Lung (tissue), 12 donors: ENCODE results near the gene DIAPH1. TPM values are rescaled to one million over a fixed set of nuclear protein-coding genes. Genes with fewer than 3 reads are reported as not detected.

Experiments
- ATAC-seq: fragments of 200-7000 bp; cut with Tn5 transposase; one replicate; pipeline ENCODE4 v1.9.1; 2020; ENCODE audit warnings: moderate number of reproducible peaks; ENCODE audit not compliant: insufficient read depth, low FRiP score
- DNase-seq, 3 donors: peaks; one replicate each; pipeline ENCODE4 v3.0.0-alpha.2; 2013 to 2017
- H3K27ac ChIP-seq, 2 donors: one replicate each; pipeline ENCODE4 v1.5.1; 2013; ENCODE audit warnings: mild to moderate bottlenecking in 2 of 2, moderate library complexity in 2 of 2, control low read depth in 1 of 2, inconsistent platforms in 1 of 2, low read depth in 1 of 2, low read length in 1 of 2
- H3K27me3 ChIP-seq, 3 donors: one replicate each; pipeline ENCODE4 v1.5.1; 2013; ENCODE audit warnings: low read length in 2 of 3; ENCODE audit not compliant: control insufficient read depth in 3 of 3, insufficient read depth in 3 of 3
- H3K36me3 ChIP-seq, 4 donors: one replicate each; pipeline ENCODE4 v1.5.1; 2013; ENCODE audit warnings: low read length in 4 of 4, mild to moderate bottlenecking in 1 of 4, moderate library complexity in 1 of 4; ENCODE audit not compliant: control insufficient read depth in 4 of 4, insufficient read depth in 4 of 4
- H3K4me1 ChIP-seq, 5 donors: one replicate each; pipeline ENCODE4 v1.5.1; 2013; ENCODE audit warnings: low read length in 5 of 5, mild to moderate bottlenecking in 2 of 5, moderate library complexity in 1 of 5; ENCODE audit not compliant: control insufficient read depth in 5 of 5, insufficient read depth in 5 of 5
- H3K4me3 ChIP-seq: one replicate; pipeline ENCODE4 v1.5.1; 2013; ENCODE audit warnings: mild to moderate bottlenecking, control low read depth, moderate library complexity
- H3K9ac ChIP-seq, 2 donors: one replicate each; pipeline ENCODE4 v1.5.1; 2013; ENCODE audit warnings: low read length in 2 of 2, control low read depth in 1 of 2; ENCODE audit not compliant: insufficient read depth in 1 of 2
- H3K9me3 ChIP-seq, 4 donors: one replicate each; pipeline ENCODE4 v1.5.1; 2013; ENCODE audit warnings: low read length in 3 of 4, mild to moderate bottlenecking in 1 of 4, moderate library complexity in 1 of 4; ENCODE audit not compliant: control insufficient read depth in 4 of 4, insufficient read depth in 3 of 4
- WGBS, 2 donors: extraction: QIAGEN DNeasy Blood & Tissue Kit; methylation state at CpG; one replicate each; pipeline ENCODE4 v1.1.7; 2013; 5-methylcytosine and 5-hydroxymethylcytosine counted together
- polyA plus RNA-seq, 2 donors: library from polyadenylated mRNA; stranded (reverse); fragments of 200-250 nt; gene quantifications; one replicate each; pipeline ENCODE4 v1.2.1, GENCODE V29; 2013
- total RNA-seq, 2 donors: library from RNA; depleted of rRNA in 1 of 2; stranded (reverse); fragments of >200 nt in 1 of 2; gene quantifications; one replicate each; pipeline ENCODE4 v1.2.1, GENCODE V29; 2014 to 2021
- TF ChIP-seq, protein P1 (sequence below): IDR thresholded peaks from 2 replicates; pipeline ENCODE4 v1.5.1; 2012; ENCODE audit warnings: mild to moderate bottlenecking; ENCODE audit errors: control extremely low read depth, extremely low read depth
- donor health status: control.
- donor health status: control.
- donor health status: Bipolar disorder and iron deficiency.
- donor health status: healthy.
- donor health status: DM: yes; HTN: yes; CAD: no.

The DIAPH1 gene
- total and polyA plus RNA-seq, 4 donors = 41.7 to 151 (median 64.4) TPM

DNA sequence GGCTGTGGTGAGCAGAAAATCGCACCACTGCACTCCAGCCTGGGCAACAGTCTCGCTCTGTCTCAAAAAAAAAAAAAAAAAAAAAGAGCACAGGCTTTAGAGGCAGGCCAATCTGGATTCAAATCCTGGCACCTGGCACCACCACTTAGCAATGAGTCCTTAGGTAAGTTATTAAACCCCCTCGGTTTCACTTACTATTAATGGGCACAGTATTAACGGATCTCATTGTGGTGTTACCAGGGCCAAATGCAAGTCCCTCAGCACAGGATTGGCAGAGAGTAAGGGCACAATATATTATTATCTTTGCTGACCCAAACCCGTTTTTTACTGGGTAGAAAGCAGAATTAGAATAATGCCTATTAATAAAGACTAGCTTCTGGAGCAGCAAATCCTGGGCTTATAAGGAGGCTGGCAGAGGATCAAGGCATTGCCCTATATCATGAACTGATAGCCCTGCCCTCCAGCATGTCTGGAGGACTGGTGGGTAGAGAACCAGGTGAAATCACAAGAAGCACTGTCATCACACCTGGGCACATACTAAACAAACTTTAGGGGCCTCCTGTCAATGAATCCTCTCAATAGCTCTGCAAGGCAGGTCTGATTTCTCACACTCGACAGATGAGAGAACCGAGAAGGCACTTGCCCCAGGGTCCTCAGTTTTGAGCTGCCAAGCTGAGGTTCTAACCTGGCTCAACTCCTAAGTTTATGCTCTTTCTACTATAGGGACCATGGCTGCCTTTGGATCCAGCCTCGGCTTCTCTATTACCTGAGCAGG lies 112.2 kb downstream of the DIAPH1 start:
- DNase-seq (no peak), ATAC-seq (no peak)
- H3K9me3 ChIP-seq = no peaks in the 10 kb centered on the region
- TF ChIP-seq, protein P1, sequence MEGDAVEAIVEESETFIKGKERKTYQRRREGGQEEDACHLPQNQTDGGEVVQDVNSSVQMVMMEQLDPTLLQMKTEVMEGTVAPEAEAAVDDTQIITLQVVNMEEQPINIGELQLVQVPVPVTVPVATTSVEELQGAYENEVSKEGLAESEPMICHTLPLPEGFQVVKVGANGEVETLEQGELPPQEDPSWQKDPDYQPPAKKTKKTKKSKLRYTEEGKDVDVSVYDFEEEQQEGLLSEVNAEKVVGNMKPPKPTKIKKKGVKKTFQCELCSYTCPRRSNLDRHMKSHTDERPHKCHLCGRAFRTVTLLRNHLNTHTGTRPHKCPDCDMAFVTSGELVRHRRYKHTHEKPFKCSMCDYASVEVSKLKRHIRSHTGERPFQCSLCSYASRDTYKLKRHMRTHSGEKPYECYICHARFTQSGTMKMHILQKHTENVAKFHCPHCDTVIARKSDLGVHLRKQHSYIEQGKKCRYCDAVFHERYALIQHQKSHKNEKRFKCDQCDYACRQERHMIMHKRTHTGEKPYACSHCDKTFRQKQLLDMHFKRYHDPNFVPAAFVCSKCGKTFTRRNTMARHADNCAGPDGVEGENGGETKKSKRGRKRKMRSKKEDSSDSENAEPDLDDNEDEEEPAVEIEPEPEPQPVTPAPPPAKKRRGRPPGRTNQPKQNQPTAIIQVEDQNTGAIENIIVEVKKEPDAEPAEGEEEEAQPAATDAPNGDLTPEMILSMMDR = no peak
- no peak overlapping the region for H3K9ac ChIP-seq
- H3K4me1 ChIP-seq = peaks cover 3 to 36% (median 11%) of the 10 kb centered on the region in 5 donors
- peaks cover 0 to 34% (median 21%) of the 10 kb centered on the region in 4 donors for H3K36me3 ChIP-seq
- H3K27me3 ChIP-seq = no peaks in the 10 kb centered on the region
- 89 to 95% methylated on average over 8 of the region's 8 CpGs for WGBS, 2 donors
- no peak overlapping the region for H3K4me3 ChIP-seq
- H3K27ac ChIP-seq = peak overlapping the region in 1 of 2 donors; percentile 50

DNA sequence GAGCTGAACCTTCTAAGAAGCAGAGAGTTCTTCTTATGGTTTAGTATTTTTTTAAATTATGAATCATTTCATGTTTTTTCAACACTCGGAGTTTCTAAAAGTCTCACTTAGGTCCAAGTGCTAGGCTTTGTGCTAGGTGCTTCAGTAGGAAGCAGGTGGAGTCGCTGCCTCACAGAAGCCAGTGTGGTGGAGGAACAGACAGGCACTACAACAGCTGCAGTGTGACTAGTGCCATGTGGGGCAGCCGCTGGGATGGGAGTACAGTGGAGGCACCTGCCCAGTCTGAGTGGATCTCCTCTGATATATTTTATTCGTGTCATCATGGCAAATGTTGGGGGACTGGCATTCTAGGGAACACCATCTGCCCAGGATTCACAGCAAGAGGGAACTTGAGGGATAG lies 114.6 kb downstream of the DIAPH1 start:
- peaks cover 1 to 27% (median 11%) of the 10 kb centered on the region in 5 donors for H3K4me1 ChIP-seq
- TF ChIP-seq, protein P1 = no peak
- 93 to 95% methylated on average over 4 of the region's 4 CpGs for WGBS, 2 donors
- DNase-seq = no peak
- no peak overlapping the region for H3K9ac ChIP-seq
- H3K9me3 ChIP-seq = no peaks in the 10 kb centered on the region
- H3K4me3 ChIP-seq = no peak overlapping the region
- no peak for ATAC-seq
- H3K27ac ChIP-seq = peak overlapping the region in 1 of 2 donors; percentile 24
- peaks cover 0 to 21% (median 12%) of the 10 kb centered on the region in 4 donors for H3K36me3 ChIP-seq
- H3K27me3 ChIP-seq = no peaks in the 10 kb centered on the region

DNA sequence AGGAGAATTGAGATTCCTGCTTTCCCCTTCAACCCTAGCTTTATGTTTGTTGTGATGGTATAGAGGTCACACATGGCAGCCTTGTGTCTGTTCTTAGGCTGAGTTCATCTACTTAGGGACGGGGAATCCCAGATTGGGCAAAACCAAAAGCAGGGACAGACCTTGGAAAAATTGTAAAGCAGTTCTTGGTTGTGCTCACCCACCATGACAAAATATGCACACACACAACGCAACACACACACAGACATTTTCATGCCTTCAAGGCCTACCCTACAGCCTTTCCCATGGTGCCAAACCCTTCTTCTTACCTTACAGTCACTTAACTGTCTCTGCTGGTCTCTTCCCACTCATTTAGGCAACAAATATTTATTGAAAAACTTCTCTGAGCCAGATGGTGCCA lies 115.1 kb downstream of the DIAPH1 start:
- H3K9me3 ChIP-seq = no peaks in the 10 kb centered on the region
- DNase-seq (no peak), ATAC-seq (no peak)
- TF ChIP-seq, protein P1 = no peak
- H3K4me3 ChIP-seq = no peak overlapping the region
- no peak overlapping the region for H3K27ac ChIP-seq
- H3K27me3 ChIP-seq = no peaks in the 10 kb centered on the region
- H3K4me1 ChIP-seq = peaks cover 0 to 24% (median 11%) of the 10 kb centered on the region in 5 donors
- 94 to 100% methylated on average over 2 of the region's 2 CpGs for WGBS, 2 donors
- H3K9ac ChIP-seq = no peak overlapping the region
- peaks cover 0 to 21% (median 12%) of the 10 kb centered on the region in 4 donors for H3K36me3 ChIP-seq
